ENCODE measurements around the gene TPRG1L. TPM values are rescaled to one million over a fixed set of nuclear protein-coding genes. Genes with fewer than 3 reads are reported as not detected.

TPRG1L gene
- total RNA-seq, 1 experiment from 2014 or later = 13.7 TPM

DNA sequence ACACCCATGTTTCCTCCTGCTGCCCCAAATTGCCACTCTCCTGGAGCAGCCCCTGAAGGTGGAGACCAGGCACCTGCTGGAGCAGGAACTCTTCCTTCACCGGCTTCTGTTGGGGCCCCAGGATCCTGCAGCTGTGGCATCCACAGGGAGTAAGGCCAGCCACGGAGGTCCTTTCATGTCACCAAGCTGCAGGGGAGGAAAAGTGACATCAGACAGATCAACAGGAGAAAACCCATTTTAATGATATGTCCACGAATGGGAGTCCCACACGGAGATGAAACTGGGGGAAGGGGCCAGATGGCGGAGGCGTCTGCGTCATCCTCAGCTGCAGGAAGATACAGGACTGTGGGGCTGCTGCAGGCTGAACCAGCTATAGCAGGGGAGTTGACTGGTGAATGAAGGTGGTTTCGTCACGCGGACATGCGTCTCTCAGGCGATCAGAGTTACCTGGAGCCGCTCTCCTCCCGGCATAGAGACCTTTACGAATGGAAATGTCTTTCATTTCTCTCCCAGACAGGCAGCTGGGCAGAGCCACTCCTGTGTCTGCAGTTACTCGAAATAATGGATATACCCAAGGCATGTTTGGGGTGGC lies 37.4 kb downstream of the TPRG1L start:
- no peak overlapping the region for H3K27ac ChIP-seq (ENCODE audit: low read depth, low read length, poor library complexity, severe bottlenecking)
- H3K27me3 ChIP-seq (replicated peaks; ENCODE audit: insufficient read depth, low read depth, low read length, poor library complexity) = no peaks in the 10 kb centered on the region
- no peaks in the 10 kb centered on the region for H3K36me3 ChIP-seq (ENCODE audit: insufficient read depth, low read length, poor library complexity, severe bottlenecking)
- H3K4me1 ChIP-seq (ENCODE audit: insufficient read depth, low read length, poor library complexity, severe bottlenecking) = peaks cover 28% of the 10 kb centered on the region
- H3K4me3 ChIP-seq (ENCODE audit: low read depth, low read length, poor library complexity, severe bottlenecking) = no peak overlapping the region
- intact Hi-C loops (cut with micrococcal nuclease; ENCODE audit: unreplicated experiment) = no loop called here
- ChIA-PET CTCF (no interaction called here), POLR2A (ENCODE audit: low non-redundant PET) (no interaction called here)
- TF ChIP-seq EZH2 (IDR thresholded peaks at IDR 0.05; ENCODE audit: borderline replicate concordance, low read depth, low read length, poor library complexity, severe bottlenecking) = no peak
- TF ChIP-seq, protein P1, sequence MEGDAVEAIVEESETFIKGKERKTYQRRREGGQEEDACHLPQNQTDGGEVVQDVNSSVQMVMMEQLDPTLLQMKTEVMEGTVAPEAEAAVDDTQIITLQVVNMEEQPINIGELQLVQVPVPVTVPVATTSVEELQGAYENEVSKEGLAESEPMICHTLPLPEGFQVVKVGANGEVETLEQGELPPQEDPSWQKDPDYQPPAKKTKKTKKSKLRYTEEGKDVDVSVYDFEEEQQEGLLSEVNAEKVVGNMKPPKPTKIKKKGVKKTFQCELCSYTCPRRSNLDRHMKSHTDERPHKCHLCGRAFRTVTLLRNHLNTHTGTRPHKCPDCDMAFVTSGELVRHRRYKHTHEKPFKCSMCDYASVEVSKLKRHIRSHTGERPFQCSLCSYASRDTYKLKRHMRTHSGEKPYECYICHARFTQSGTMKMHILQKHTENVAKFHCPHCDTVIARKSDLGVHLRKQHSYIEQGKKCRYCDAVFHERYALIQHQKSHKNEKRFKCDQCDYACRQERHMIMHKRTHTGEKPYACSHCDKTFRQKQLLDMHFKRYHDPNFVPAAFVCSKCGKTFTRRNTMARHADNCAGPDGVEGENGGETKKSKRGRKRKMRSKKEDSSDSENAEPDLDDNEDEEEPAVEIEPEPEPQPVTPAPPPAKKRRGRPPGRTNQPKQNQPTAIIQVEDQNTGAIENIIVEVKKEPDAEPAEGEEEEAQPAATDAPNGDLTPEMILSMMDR (conservative IDR thresholded peaks at IDR 0.05; ENCODE audit: low read depth, low read length) = no peak
- H3K9me3 ChIP-seq (ENCODE audit: low read depth, low read length, poor library complexity, severe bottlenecking) = no peaks in the 10 kb centered on the region
- BruUV-seq (replicated peaks) = no TSS peak
- DNase-seq (ENCODE audit: low spot score) = no peak

GRCh38 chr1:3663999-3664699 lies 39.3 kb downstream of the TPRG1L start:
- TF ChIP-seq, protein P1 (conservative IDR thresholded peaks at IDR 0.05; ENCODE audit: low read depth, low read length) = no peak
- TF ChIP-seq EZH2 (IDR thresholded peaks at IDR 0.05; ENCODE audit: borderline replicate concordance, low read depth, low read length, poor library complexity, severe bottlenecking) = no peak
- Histone ChIP-seq H3K36me3 (ENCODE audit: insufficient read depth, low read length, poor library complexity, severe bottlenecking) (no peaks in the 10 kb centered on the region), H3K4me1 (ENCODE audit: insufficient read depth, low read length, poor library complexity, severe bottlenecking) (peaks cover 15% of the 10 kb centered on the region), H3K9me3 (ENCODE audit: low read depth, low read length, poor library complexity, severe bottlenecking) (no peaks in the 10 kb centered on the region), H3K4me3 (ENCODE audit: low read depth, low read length, poor library complexity, severe bottlenecking) (no peak overlapping the region), H3K27me3 (replicated peaks; ENCODE audit: insufficient read depth, low read depth, low read length, poor library complexity) (no peaks in the 10 kb centered on the region), H3K27ac (ENCODE audit: low read depth, low read length, poor library complexity, severe bottlenecking) (no peak overlapping the region)
- BruUV-seq (replicated peaks) = no TSS peak
- no peak for DNase-seq (ENCODE audit: low spot score)
- intact Hi-C loops (cut with micrococcal nuclease; ENCODE audit: unreplicated experiment) = no loop called here
- POLR2A ChIA-PET (ENCODE audit: low non-redundant PET) = interaction anchor here (0.6 kb wide), 1 partner anchor 83 kb away, joined by 4 read pairs; no protein-coding TSS in a partner anchor
- CTCF ChIA-PET = no interaction called here

- Histone ChIP-seq H3K36me3 (ENCODE audit: insufficient read depth, low read length, poor library complexity, severe bottlenecking) (no peaks in the 10 kb centered on the region), H3K4me3 (ENCODE audit: low read depth, low read length, poor library complexity, severe bottlenecking) (no peak overlapping the region), H3K27me3 (replicated peaks; ENCODE audit: insufficient read depth, low read depth, low read length, poor library complexity) (no peaks in the 10 kb centered on the region), H3K9me3 (ENCODE audit: low read depth, low read length, poor library complexity, severe bottlenecking) (no peaks in the 10 kb centered on the region), H3K27ac (ENCODE audit: low read depth, low read length, poor library complexity, severe bottlenecking) (no peak overlapping the region), H3K4me1 (ENCODE audit: insufficient read depth, low read length, poor library complexity, severe bottlenecking) (peaks cover 15% of the 10 kb centered on the region)
- DNase-seq (ENCODE audit: low spot score) = no peak
- intact Hi-C loops (cut with micrococcal nuclease; ENCODE audit: unreplicated experiment) = no loop called here
- ChIA-PET CTCF (no interaction called here), POLR2A (ENCODE audit: low non-redundant PET) (interaction anchor here (0.6 kb wide), 1 partner anchor 83 kb away, joined by 4 read pairs; no protein-coding TSS in a partner anchor)
- TF ChIP-seq, protein P1 (conservative IDR thresholded peaks at IDR 0.05; ENCODE audit: low read depth, low read length) = no peak
- no peak for TF ChIP-seq EZH2 (IDR thresholded peaks at IDR 0.05; ENCODE audit: borderline replicate concordance, low read depth, low read length, poor library complexity, severe bottlenecking)
- no TSS peak for BruUV-seq (replicated peaks)
Observed at GRCh38 chr1:3664700-3665375, 40.0 kb downstream of the TPRG1L start.
